ENCODE measurements around the gene NUDT7. TPM values are rescaled to one million over a fixed set of nuclear protein-coding genes. Genes with fewer than 3 reads are reported as not detected.

NUDT7 gene
- total and polyA plus RNA-seq, 2 donors (not counting 3 experiments of a cell fraction or from before 2014, with no cell fraction given), result 6.2 to 6.5 TPM

DNA sequence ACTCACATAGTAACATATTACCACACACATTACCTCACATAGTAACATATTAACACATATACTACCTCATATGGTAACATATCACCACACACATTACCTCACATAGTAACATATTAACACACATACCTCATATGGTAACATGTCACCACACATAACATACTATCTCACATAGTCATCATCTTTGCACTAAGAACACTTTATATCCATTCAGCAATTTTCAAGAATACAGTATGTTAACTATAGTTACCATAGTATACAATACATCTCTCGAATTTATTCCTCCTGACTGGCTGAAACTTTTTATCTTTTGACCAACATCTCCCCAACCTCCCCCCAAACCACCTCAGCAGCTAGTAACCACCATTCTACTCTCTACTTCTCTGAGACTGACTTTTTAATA lies 7.6 kb downstream of the NUDT7 start:
- no peak for TF ChIP-seq FOS (IDR thresholded peaks at IDR 0.05; ENCODE audit: borderline replicate concordance, insufficient read depth, low read length)
- no peak for TF ChIP-seq EZH2 (IDR thresholded peaks at IDR 0.05; ENCODE audit: borderline replicate concordance, low read depth, low read length, severe bottlenecking)
- TF ChIP-seq, protein P1, sequence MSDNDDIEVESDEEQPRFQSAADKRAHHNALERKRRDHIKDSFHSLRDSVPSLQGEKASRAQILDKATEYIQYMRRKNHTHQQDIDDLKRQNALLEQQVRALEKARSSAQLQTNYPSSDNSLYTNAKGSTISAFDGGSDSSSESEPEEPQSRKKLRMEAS (IDR thresholded peaks at IDR 0.05; ENCODE audit: insufficient read depth, insufficient read length), result no peak
- TF ChIP-seq POLR2A (IDR thresholded peaks at IDR 0.05; ENCODE audit: low read depth, low read length), result no peak
- TF ChIP-seq GATA2 (IDR thresholded peaks at IDR 0.05; ENCODE audit: insufficient read depth, insufficient read length, low read depth, low read length), result no peak
- no peak for TF ChIP-seq MYC (IDR thresholded peaks at IDR 0.05; ENCODE audit: low read depth, low read length)
- TF ChIP-seq JUN (IDR thresholded peaks at IDR 0.05; ENCODE audit: borderline replicate concordance, insufficient read depth, insufficient read length, low read depth), result no peak
- no peak for TF ChIP-seq POLR2AphosphoS5 (IDR thresholded peaks at IDR 0.05; ENCODE audit: insufficient read depth, low read depth, low read length)
- TF ChIP-seq, protein P2, sequence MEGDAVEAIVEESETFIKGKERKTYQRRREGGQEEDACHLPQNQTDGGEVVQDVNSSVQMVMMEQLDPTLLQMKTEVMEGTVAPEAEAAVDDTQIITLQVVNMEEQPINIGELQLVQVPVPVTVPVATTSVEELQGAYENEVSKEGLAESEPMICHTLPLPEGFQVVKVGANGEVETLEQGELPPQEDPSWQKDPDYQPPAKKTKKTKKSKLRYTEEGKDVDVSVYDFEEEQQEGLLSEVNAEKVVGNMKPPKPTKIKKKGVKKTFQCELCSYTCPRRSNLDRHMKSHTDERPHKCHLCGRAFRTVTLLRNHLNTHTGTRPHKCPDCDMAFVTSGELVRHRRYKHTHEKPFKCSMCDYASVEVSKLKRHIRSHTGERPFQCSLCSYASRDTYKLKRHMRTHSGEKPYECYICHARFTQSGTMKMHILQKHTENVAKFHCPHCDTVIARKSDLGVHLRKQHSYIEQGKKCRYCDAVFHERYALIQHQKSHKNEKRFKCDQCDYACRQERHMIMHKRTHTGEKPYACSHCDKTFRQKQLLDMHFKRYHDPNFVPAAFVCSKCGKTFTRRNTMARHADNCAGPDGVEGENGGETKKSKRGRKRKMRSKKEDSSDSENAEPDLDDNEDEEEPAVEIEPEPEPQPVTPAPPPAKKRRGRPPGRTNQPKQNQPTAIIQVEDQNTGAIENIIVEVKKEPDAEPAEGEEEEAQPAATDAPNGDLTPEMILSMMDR (IDR thresholded peaks at IDR 0.05; ENCODE audit: extremely low read depth in 1 of 2, insufficient read depth in 1 of 2, low read depth in 1 of 2, low read length in 2 of 2), result no peak
- Histone ChIP-seq H3K9me3 (replicated peaks; ENCODE audit: control insufficient read depth, insufficient read depth, low read length) (no peaks in the 10 kb centered on the region), H3K36me3 (ENCODE audit: control insufficient read depth in 2 of 2, extremely low read depth in 1 of 2, insufficient read depth in 2 of 2, low read length in 2 of 2) (no peaks in the 10 kb centered on the region), H3K9me1 (replicated peaks; ENCODE audit: control insufficient read depth, extremely low read depth, insufficient read depth, low read length) (no peaks in the 10 kb centered on the region), H3K4me2 (ENCODE audit: insufficient read depth, low read length) (no peak overlapping the region), H4K20me1 (replicated peaks; ENCODE audit: control insufficient read depth, extremely low read depth, insufficient read depth, low read length) (no peaks in the 10 kb centered on the region), H3K4me1 (ENCODE audit: control insufficient read depth, extremely low read depth, insufficient read depth, low read length) (no peaks in the 10 kb centered on the region), H3K4me3 (replicated peaks in 1 of 3; ENCODE audit: insufficient read depth in 1 of 3, low read depth in 1 of 3, low read length in 3 of 3) (no peak overlapping the region), H3K27ac (ENCODE audit: insufficient read depth, low read depth, low read length) (no peak overlapping the region), H2AFZ (ENCODE audit: low read depth, low read length) (no peak overlapping the region), H3K9ac (replicated peaks; ENCODE audit: extremely low read depth, insufficient read depth, low read length) (no peak overlapping the region), H3K27me3 (ENCODE audit: control insufficient read depth in 2 of 2, insufficient read depth in 2 of 2, low read length in 2 of 2) (no peaks in the 10 kb centered on the region), H3K79me2 (ENCODE audit: control insufficient read depth, insufficient read depth, low read length) (no peaks in the 10 kb centered on the region)
- DNase-seq (ENCODE audit: low read depth, low spot score) (no peak), FAIRE-seq (no peak)
- BruUV-seq (replicated peaks), result no TSS peak
- POLR2A ChIA-PET, result no interaction called here
- intact Hi-C loops (cut with micrococcal nuclease) (loop anchor here (10.0 kb wide), 1 partner anchor 235 kb away; no protein-coding TSS in a partner anchor), dilution Hi-C loops (cut with MboI; ENCODE audit: extremely low pct_ligation_motif_present, low sequenced_read_pairs) (no loop called here)
- CTCF ChIA-PET, result interaction anchor here (1.3 kb wide), 1 partner anchor 273 kb away, joined by 4 read pairs; no protein-coding TSS in a partner anchor

Data from endothelial cell of umbilical vein (primary cell).